GM19463 (cell line): ENCODE measurements around the gene LRRC58.
"Not testable (repeated sequence)": the region's sequence is repeated elsewhere in the genome, so short reads cannot be mapped to it uniquely, and the experiment has no call there.

Experiments used
- ATAC-seq: cut with Tn5 transposase; IDR thresholded peaks from one replicate; pipeline ENCODE4 v1.9.1; 2021; ENCODE audit warnings: mild to moderate bottlenecking, moderate library complexity; ENCODE audit not compliant: unreplicated experiment

LRRC58 gene

DNA sequence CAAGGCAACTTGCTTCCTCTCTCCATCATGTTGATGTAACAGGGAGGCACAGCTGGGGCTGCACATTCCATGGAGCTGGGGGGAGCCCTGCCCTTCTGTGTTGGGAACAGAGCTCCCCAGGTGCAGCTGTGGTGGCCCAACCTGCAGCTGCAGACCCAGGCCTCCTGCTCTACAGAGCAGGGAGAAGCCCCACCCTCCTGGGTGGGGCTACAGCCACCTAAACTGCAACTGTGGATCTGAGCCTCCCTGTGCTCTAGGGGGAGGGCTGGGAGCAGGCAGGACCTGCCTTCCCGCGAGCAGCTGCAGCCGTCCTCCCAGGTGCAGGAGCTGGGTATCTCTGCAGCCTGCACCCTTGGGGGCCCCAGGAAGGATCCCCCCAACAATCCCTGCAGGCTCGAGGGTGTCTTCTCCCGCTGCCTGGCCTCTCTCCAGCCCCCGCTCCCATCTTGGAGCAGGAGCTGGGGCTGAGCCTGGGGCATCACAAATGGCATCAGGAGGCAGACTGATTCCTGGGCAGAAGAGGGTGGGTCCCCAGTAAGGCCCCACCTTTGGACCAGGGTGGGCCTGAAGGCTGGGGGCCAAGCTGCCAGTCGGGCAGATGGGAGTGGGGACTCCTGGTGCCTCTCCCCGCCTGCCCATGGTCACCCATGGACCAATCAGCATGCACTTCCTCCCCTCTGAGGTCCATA is 7.4 kb downstream of the LRRC58 start:
- ATAC-seq = no peak

DNA sequence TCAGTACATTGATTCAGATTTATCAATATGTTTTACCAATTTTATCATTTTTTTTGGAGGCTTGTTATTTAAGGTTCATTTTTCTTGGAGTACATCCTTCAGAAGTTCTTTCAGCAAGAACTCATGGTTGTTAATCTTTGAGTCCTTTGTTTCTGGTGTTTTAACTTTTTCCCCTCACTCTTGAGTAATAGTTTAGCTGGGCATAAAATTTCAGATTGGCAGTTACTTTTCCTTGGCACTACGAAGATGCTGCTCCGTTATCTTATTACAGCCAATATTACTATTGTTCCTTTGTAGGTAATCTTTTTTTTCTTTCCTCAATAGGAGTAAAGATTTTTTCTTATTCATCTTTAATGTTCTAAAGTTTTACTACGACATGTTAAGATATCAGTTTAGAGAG is 9.8 kb downstream of the LRRC58 start:
- no peak for ATAC-seq

DNA sequence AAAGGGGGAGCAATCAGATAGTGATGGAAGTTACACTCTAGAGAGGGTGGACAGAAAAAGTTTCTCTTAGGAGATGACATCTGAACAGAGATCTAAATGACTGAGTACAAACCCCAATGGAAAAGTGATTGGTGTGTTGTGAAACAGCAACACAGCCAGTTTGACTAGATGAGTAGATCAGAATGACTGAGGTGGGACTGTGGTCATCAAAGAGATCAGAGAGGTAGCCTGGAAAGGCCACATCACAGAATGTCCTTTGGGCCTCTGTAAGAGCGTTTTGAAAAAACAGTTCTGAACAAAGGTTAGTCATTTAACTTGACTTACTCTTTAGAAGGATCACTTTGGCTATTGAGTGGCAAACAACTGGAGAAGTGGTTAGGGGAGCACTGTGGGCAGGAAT is 10.6 kb downstream of the LRRC58 start:
- ATAC-seq = no peak

DNA sequence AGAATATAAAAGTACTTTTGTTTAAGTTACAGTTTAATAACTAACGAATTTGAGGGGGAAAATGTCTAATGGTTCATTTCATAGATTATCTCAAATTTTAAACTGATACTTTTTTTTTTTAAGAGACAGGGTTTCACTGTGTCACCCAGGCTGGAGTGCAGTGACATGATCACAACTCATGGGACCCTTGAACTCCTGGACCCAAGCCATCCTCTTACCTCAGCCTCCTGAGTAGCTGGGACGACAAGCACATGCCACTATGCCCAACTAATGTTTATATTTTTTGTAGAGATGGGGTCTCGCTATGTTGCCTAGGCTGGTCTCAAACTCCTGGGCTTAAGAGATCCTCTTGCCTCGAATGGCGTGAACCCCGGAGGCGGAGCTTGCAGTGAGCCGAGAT is 16.5 kb downstream of the LRRC58 start:
- ATAC-seq = no peak

DNA sequence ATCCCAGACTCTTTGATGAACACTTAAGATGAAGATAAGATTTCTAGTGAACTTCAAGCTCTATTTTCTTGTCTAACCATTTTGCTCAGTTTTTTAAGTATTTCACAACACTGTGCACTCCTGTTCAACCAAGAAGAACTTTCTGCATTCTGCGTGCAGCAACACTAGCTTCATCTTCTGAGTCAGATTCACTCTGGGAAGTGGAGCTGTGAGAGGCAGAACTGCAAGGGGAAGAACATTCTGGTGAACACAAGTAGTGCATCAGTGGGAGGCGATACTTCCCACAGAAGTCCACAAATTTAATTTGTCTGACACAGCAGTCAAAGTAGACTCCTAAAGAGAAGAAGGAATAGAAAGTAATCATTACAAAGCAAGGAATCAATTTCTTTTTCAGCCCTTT is 18.1 kb downstream of the LRRC58 start:
- no peak for ATAC-seq

DNA sequence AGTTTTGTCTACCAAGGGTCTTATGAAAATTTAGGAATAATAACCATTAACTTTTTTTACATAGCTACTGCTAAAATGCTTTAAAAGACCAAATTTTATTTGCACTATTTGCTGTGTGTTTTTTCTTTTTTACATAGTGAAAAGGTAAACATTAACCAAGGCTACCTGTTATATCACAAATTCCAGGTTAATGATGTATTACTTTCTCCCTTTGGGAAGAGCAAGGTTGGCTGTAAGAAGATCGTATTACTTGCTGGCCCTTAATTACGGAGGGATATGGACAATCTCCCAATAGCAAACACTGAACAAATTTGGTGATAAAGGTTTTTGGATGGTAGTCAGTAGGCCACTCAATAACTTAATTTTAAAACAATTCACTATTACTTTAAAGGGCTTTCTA is 22.4 kb downstream of the LRRC58 start:
- ATAC-seq = no peak

DNA sequence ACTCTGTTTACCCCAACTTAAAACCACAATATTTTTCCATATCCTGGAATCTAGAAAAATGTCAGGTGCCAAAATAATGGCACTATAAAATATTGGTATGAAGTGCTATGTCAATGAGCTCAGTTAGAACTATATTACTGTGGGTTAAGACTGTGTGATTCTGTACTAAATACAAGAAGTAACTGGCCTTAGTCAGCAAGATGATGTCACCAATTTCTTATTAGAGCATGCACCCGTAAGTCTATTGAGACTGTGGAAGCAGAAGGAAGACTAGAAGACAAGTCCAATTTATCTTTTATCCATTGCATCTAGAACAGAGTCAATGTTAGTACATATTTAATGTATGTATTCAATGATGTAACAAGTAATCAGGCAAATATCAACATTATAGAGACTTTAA is 25.0 kb downstream of the LRRC58 start:
- no peak for ATAC-seq

DNA sequence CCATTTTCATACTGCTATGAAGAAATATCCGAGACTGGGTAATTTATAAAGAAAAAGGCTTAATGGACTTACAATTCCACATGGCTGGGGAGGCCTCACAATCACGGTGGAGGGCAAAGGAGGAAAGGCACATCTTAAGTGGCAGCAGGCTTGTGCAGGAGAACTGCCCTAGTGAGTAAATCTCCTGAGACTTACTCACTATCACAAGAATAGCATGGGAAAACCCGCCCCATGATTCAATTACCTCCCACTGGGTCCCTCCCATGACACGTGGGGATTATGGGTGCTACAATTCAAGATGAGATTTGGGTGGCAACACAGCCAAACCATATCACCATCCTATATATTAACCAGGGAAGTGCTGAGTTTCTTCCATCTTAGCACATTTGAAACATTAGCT is 25.4 kb downstream of the LRRC58 start:
- ATAC-seq = not testable (repeated sequence)

DNA sequence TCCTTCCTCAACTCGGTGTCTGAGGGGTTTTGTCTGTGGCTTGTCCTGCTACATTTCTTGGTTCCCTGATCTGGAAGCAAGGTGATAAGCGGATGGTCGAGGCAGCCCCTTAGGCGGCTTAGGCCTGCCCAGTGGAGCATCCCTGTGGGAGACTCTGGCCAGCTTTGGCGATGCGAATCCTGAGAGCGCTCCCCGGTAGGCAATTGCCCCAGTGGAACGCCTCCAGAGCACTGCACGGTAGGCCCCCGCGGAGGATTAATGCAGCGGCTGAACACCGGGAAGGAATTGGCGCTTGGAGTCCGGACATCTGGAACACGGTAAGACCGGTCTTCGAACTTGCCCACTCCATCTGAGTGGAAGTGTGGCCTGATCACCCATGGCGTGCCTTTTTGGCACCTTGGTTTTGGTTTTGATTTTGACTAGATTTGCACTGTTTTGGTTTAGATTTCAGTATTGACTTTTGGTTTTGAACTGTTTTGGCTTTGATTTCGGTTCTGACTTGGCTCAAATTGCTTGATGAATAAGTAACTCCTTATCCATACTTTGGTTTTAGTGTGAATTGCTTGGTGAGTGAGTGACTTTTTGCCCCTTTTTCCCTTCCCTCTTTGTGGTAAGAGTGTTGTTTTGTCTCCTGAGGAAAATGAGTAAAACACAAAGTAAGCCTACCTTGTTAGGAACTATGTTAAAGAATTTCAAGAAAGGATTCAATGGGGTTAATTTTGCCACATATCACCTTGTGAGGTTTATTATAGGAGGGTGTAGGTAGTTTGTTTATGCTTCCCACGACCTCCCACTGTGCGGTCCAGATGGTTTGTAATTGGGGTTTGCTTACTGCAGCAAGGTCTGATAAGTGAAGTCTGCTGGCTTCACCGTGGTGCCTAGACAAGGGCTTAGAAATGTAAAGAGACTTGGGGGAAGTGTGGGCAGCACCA is 37.0 kb downstream of the LRRC58 start:
- no peak for ATAC-seq

DNA sequence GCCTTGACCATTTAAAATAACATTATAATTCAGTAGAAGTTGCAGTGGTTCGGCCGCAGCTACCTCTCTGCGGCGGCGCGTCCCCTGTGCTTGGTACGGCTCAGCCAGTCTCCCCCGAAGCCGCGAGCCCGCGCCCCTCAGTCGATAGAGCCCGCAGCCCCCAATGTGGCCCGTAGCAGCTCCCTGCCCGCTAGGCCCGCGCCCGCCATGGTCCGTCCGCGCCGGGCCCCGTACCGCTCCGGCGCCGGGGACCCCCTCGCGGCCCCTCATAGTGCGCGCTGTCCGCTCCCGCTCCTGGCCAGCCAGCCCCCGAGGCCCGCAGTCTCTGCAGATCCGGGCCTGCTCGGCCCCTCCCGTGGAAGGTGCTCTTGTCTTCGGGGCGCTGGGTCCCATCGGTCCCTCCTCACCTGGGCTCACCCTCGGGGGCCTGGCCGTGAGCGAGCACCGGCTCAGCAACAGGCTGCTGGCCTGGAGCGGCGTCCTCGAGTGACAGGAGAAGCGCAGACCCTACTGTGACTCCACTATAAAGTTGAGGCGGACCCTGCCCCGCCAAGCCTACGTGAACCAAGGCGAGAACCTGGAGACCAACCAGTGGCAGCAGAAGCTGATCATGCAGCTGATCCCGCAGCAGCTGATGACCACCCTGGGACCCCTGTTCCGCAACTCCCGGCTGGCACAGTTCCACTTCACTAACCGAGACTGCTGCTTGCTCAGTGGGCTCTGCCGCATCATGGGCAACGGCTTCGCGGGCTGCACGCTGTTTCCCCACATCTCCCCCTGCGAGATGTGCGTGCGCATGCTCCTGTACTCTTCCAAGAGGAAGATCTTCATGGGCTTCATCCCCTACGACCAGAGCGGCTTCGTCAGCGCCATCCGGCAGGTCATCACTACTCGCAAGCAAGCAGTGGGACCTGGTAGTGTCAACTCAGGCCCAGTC is 42.4 kb downstream of the LRRC58 start:
- no peak for ATAC-seq

DNA sequence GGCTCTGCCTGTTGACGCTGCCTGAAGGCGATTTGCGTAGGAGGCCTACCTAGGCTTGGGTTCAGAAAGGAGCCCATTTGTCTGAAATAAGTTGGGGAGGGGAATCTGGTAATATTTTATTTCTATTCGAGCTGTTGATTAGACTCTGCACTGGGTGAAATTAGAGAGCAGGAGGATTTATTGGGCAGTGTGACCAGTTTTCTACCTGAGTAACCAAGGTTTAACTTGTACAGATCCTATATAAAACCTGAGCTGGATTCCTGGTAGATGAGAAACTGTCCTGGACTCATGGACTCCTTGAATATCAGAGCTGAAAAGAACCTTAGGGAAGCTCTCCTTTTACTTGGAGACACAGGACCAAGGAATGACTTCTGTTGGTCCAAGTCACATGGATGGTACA is 44.5 kb downstream of the LRRC58 start:
- ATAC-seq = no peak

DNA sequence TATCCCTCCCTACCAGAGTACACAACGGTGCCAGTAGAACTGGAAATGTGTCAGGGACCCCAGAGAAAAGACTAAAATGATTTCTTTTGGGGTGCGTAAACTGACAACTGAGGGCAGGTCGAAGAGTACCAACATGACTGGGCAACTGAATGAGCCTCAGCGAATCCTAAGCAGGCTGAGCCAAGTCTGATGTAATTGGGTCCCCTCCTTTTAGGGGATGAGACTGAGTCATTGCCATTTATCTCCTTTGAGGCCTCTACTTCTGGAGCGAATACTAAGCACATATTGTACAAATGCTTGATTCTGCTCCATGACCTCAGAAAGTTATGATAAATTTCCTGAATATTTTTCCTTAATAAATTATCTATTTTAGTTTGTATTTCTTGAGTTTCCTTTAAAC is 46.8 kb downstream of the LRRC58 start:
- ATAC-seq = no peak

DNA sequence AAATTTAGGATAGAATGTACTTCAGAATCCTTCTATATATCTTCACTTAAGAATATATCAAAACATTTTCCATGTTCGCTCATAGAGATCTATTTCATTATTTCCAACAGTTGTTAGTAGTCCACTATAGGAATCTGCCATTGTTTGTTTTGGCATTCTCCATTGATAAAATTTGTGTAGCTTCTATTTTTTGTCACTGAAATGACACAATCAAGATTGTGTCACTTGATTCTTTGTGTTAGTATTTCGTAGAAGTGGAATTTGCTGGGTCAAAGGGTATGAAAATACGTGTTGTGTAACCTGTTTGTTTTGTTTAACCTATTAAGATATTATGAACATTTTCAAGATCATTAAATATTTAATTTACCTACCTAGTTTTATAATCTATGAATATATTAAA is 48.2 kb downstream of the LRRC58 start:
- no peak for ATAC-seq

DNA sequence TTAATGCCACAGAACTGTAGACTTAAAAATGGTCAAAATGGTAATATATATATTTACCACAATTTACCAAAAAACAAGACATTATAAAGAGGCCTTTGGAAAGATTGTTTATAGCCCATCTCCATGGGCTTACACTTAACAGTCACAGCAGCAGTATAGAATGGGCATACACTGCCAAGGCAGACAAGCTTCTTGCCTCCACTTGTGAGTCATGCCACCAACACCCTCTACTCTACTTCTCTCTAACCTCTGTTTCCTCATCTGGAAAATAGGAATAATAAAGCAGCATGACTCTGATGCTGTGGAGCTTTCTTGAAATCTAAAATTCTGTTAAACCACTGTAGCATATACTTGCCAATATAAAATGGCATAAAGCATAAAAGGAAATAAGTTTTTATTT is 49.8 kb downstream of the LRRC58 start:
- ATAC-seq = no peak

DNA sequence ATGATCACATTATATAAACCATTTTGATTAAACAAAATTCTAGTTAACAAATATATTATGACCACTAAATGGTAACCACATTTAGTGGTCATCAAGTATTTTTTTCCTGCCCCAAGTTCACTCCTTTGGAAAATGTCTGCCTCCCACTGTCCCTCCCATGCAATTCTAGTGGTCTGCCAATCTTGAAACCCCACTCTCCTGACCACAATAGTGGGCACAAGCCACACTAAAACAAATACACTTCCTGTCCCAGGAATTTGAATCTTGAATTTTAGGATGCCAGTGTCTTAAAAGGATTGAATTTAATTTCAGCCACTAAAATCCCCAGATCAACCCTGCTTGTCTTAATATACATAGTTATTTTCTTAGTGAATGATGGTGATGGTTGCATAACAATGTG is 50.2 kb downstream of the LRRC58 start:
- no peak for ATAC-seq

DNA sequence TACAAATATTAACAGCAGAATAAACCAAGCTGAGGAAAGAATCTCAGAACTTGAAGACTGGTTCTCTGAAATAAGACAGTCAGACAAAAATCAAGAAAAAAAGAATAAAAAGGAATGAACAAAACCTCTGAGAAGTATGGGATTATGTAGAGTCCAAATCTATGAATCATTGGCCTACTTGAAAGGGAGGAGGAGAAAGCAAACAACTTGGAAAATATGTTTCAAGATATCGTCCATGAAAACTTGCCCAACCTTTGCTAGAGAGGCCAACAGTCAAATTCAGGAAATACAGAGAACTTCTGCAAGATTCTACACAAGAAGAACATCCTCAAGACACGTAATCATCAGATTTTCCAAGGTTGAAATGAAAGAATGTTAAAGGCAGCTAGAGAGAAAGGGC is 57.6 kb downstream of the LRRC58 start:
- not testable (repeated sequence) for ATAC-seq

DNA sequence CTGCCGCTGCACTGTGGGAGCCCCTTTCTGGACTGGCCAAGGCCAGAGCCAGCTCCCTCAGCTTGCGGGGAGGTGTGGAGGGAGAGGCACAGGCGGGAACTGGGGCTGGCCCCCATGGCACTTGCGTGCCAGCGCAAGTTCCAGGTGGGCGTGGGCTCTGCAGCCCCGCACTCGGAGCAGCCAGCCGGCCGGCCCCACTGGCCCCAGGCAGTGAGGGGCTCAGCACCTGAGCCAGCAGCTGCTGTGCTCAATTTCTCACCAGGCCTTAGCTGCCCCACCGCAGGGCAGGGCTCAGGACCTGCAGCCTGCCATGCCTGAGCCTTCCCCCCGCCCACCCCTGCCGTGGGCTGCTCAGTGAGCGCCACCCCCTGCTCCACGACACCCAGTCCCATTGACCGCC is 59.5 kb downstream of the LRRC58 start:
- no peak for ATAC-seq

DNA sequence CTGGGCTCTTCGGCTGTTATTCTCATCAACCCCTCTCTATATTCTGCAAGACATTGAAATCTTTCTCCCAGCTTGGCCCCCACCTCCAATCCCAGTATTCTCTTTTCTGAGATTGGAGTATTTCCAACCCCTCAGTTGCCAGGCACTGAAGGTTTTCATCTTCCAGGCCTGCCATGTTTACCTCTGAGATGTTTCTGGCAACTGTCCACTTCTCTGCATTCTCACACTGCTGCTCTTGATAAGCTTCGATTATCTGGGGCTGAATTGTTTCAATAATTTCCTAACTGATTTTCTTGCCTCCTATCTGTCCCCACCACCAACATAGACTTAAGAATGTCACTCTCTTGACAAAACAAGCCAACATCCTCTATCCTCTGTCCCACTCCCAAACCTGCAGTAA is 62.7 kb downstream of the LRRC58 start:
- ATAC-seq = no peak

DNA sequence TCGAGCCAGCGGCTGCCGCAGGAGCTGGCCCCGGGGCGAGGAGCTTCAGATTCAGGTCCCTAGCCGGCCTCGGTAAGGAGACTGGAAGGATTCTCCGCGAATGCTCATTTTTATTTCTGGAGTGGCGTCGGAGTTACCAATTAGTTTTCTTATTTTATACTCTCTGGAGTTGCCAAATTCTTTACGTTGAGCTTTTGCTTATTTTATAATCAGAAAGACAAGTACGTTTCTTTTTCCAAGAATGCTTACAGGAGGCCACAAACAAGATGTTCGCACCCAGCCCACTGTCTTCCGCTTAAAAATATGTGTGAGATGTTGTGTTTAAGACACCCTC is 63.7 kb downstream of the LRRC58 start:
- no peak for ATAC-seq

DNA sequence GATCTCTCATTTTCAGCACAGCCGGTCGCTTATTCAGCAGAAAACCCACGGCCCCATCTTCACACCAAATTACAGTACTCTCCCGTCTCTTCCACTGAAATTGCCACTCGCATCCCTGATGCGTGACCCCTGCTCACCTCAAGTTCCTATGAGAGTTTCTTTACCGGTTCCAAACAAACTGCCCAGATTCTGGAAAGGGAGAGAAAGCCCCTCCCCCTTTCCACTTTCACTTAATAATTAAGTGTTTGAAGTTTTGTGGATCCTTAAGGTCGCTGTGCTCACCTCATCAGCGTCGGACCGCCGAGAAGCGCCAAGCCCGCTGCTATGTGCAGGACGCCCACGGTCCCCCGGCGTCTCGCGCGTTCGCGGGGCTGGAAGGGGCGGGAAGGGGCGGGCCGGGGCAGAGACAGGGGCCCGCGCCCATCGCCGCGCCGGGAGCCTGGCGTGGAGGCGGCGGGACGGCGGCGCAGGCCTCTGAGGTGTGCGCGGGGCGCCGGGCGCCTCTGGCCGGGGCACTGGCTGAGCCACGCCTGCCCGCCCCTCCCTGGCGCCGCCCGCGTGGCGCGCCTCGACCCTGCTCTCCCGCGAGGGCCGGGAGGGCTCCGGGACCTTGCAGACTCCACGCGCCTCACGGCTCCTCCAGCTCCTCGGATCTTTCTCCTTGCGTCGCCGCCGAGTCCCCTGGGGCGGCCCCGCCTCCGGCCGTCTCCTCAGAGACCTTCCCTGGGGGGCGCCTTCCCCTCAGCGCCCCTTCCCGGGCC is 64.2 kb downstream of the LRRC58 start, which contains the start of gene GPR156:
TSS of gene GPR156 (minus strand) at position 476 of the 761 bp plus-strand sequence. CDS start 41,124 bp downstream, outside the sequence.
- no peak for ATAC-seq

DNA sequence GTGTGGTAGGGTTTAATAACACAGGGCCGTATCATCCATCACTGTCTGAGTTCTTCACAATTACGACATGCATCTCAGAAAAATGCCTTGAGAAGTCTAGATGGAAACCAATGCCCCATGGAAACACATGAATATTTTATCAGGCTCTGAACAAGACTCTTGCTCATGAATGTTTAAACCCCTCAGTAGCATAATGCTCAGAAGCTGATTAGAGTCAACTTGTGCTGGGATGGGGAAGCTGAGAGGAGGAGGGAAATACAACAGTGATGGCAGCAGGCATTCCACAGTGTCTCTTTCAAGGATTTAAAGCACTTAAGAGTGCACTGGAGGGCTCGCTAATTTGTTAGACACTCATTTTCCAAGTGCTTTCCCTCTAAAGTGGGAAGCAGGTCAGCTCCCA is 67.9 kb downstream of the LRRC58 start:
- ATAC-seq = no peak
